Heart left ventricle (tissue), 16 donors: ENCODE data around the gene ADORA3. TPM values are rescaled to one million over a fixed set of nuclear protein-coding genes. Genes with fewer than 3 reads are reported as not detected.
"Not testable (repeated sequence)": the region's sequence is repeated elsewhere in the genome, so short reads cannot be mapped to it uniquely, and the experiment has no call there.

Experiments
- ATAC-seq, 4 donors: fragments of 200-7000 bp; cut with Tn5 transposase; one replicate each; pipeline ENCODE4 v1.9.1; 2020 to 2022; ENCODE audit warnings: moderate library complexity in 4 of 4, mild to moderate bottlenecking in 3 of 4, moderate number of reproducible peaks in 1 of 4
- DNase-seq, 5 donors: peaks; one replicate each; pipeline ENCODE4 v3.0.0-alpha.2; 2020
- H3K27ac ChIP-seq, 12 donors: fragments of 200-600 bp; sonication (generic) in 4 of 12; one replicate each; pipeline versions ENCODE4 v1.5.0 to v1.8.0; 2016 to 2022; ENCODE audit warnings: mild to moderate bottlenecking in 2 of 12
- H3K27me3 ChIP-seq, 9 donors: fragments of 200-600 bp; sonication (generic) in 2 of 9; one replicate each; pipeline versions ENCODE4 v1.5.1 to v1.8.0; 2016 to 2022; ENCODE audit warnings: mild to moderate bottlenecking in 3 of 9
- H3K36me3 ChIP-seq, 9 donors: fragments of 200-600 bp; sonication (generic) in 2 of 9; one replicate each; pipeline versions ENCODE4 v1.5.0 to v1.8.0; 2018 to 2022; ENCODE audit warnings: mild to moderate bottlenecking in 2 of 9
- H3K4me1 ChIP-seq, 12 donors: fragments of 200-600 bp; sonication (generic) in 4 of 12; one replicate each; pipeline versions ENCODE4 v1.5.0 to v1.8.0; 2016 to 2022; ENCODE audit warnings: mild to moderate bottlenecking in 3 of 12
- H3K4me3 ChIP-seq, 12 donors: fragments of 200-600 bp; sonication (generic) in 4 of 12; one replicate each; pipeline versions ENCODE4 v1.5.0 to v1.8.0; 2017 to 2022; ENCODE audit warnings: mild to moderate bottlenecking in 9 of 12, moderate library complexity in 4 of 12
- H3K9me3 ChIP-seq, 12 donors: fragments of 200-600 bp; sonication (generic) in 4 of 12; one replicate each; pipeline versions ENCODE4 v1.5.0 to v1.8.0; 2016 to 2022; ENCODE audit warnings: mild to moderate bottlenecking in 1 of 12
- POLR2A ChIP-seq, 2 donors: fragments of 450-650 bp; IDR thresholded peaks; one replicate each; pipeline ENCODE4 v1.6.1; 2017; ENCODE audit warnings: antibody characterized with exemption in 2 of 2, mild to moderate bottlenecking in 2 of 2, moderate library complexity in 2 of 2
- WGBS, 4 donors: extraction: QIAGEN DNeasy Blood & Tissue Kit in 2 of 4; methylation state at CpG; one replicate each; pipeline versions ENCODE4 v1.1.5 to v1.1.7; 2013 to 2018; 5-methylcytosine and 5-hydroxymethylcytosine counted together
- intact Hi-C, 10 donors: fragments of 100-400 bp; cut with DNase I; formaldehyde crosslinking; loops; one replicate each; pipeline versions ENCODE4 v1.11.1 to v1.14.2; 2022
- long read RNA-seq, 3 donors: library from polyadenylated mRNA; unstranded; transcript quantifications; one replicate each; pipeline ENCODE4 v2.0.0, GENCODE V29; 2020 to 2021
- polyA plus RNA-seq, 2 donors: library from polyadenylated mRNA; stranded (reverse); fragments of 200-250 nt; gene quantifications; one replicate each; pipeline ENCODE4 v1.2.3, GENCODE V29; 2013
- total RNA-seq, 9 donors: library from RNA; depleted of rRNA in 2 of 9; stranded (reverse); fragments of >200 nt in 2 of 9; fragmentation: NEBNext Ultra II Directional in 3 of 9; extraction: Animal tissue kit (Norgen Biotek cat#: 25700) in 3 of 9; gene quantifications; one replicate each; pipeline versions ENCODE4 v1.1.0 to v1.2.4, GENCODE V29; 2016 to 2023
- TF ChIP-seq, protein P1 (sequence below), 12 donors: fragments of 200-600 bp; sonication (generic) in 4 of 12; IDR thresholded peaks; one replicate each; pipeline versions ENCODE4 v1.5.0 to v1.8.0; 2018 to 2022; ENCODE audit warnings: antibody characterized with exemption in 12 of 12, mild to moderate bottlenecking in 5 of 12
- donor health status: ischemic (EF 13 %, LVEDD 7.1; RV severe dilation, severe dysfunction).
- donor health status: healthy with polysubstance abuse.
- donor health status: DM: no; HTN: yes; CAD: no.
- donor health status: DM: no; HTN: no; CAD: no.
- donor health status: ischemic (EF 25% LVEDD 6.9; RV normal size, moderate dysfunction).
- donor health status: ischemic (EF 25% LVEDD 5.7; RV mildly dilated, moderate dysfunction).
- donor health status: healthy.
- donor health status: DM: yes; HTN: yes; CAD: no.
- donor health status: ischemic (EF 35%, LVEDD 5.7; RV mildly dilated, moderate dysfunction).
- donor health status: nonischemic (EF 11% LVEDD 7.7; RV severe dilation, severe dysfunction).
- donor health status: DM: yes; HTN: yes; CAD: no.
- donor health status: PGD.
- donor health status: ischemic (EF 29% LVEDD 5.4; RV normal size, mild dysfunction).
- donor health status: nonischemic (EF 23%, LVEDD 6.1; RV moderate dilation, normal function).

The ADORA3 gene
- total RNA-seq = 1 to 10 TPM in 7 of 9 donors, under 1 TPM in 2; 0.12 to 6.2 (median 2.2) TPM
- 1 to 10 TPM; 1.2 to 1.5 TPM for polyA plus RNA-seq
- long read RNA-seq, donor 1 = 0 reads
- long read RNA-seq, donor 2, partial matches to known transcripts = 0 of 1 reads
- long read RNA-seq, donor 2, other reads (novel, unspliced or antisense) = 1 of 1 reads
- long read RNA-seq, donor 3, partial matches to known transcripts = 0 of 2 reads
- long read RNA-seq, donor 3, other reads (novel, unspliced or antisense) = 0 of 2 reads

DNA sequence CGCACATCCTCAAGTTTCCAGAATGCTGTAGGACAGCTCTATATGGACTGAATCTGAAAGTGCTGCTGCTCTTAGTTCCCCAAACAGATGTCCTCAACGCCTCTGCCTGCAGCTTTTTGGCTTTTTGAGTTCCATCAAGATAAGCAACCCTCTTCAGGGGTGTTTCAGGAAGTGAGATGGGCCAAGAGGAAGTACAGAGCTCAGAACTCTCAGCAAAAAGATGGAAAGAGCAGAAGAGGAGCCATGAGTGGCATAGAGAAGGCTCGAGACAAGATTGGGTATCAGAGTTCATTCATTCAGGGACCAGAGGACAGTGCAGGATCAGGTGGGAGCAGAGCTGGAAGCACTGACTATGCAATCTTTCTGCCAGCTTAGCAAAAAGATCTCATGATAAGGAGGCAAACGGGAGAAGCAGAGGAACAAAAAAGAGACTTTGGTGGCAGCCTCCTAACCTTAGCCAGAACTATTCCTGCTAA, at the start of gene ADORA3, which contains the start of gene TMIGD3:
TSS of gene ADORA3 (minus strand) at position 49 of the 476 bp plus-strand sequence. CDS start 279 bp downstream, outside the sequence.
TSS of gene TMIGD3 (minus strand) at position 49 of the 476 bp plus-strand sequence. CDS start 279 bp downstream, outside the sequence.
- peak within 1 kb of the TSS in 2 of 12 donors; percentile 10 to 99 for H3K27ac ChIP-seq
- no peaks in the 10 kb centered on the region for H3K9me3 ChIP-seq
- peaks cover 0 to 87% (median 16%) of the 10 kb centered on the region in 12 donors for H3K4me1 ChIP-seq
- H3K4me3 ChIP-seq = peak within 1 kb of the TSS in 2 of 12 donors; percentile 18 to 39
- DNase-seq (no peak), ATAC-seq (peak in 1 of 4 donors; percentile 3)
- TF ChIP-seq, protein P1, sequence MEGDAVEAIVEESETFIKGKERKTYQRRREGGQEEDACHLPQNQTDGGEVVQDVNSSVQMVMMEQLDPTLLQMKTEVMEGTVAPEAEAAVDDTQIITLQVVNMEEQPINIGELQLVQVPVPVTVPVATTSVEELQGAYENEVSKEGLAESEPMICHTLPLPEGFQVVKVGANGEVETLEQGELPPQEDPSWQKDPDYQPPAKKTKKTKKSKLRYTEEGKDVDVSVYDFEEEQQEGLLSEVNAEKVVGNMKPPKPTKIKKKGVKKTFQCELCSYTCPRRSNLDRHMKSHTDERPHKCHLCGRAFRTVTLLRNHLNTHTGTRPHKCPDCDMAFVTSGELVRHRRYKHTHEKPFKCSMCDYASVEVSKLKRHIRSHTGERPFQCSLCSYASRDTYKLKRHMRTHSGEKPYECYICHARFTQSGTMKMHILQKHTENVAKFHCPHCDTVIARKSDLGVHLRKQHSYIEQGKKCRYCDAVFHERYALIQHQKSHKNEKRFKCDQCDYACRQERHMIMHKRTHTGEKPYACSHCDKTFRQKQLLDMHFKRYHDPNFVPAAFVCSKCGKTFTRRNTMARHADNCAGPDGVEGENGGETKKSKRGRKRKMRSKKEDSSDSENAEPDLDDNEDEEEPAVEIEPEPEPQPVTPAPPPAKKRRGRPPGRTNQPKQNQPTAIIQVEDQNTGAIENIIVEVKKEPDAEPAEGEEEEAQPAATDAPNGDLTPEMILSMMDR (IDR thresholded peaks at IDR 0.05) = no peak
- no peak for TF ChIP-seq POLR2A (IDR thresholded peaks at IDR 0.05)
- intact Hi-C loops = no loop called here
- 60 to 65% (median 63%) methylated on average over 4 of the region's 4 CpGs for WGBS, 4 donors
- no peaks in the 10 kb centered on the region for H3K27me3 ChIP-seq
- H3K36me3 ChIP-seq = peaks cover 0 to 6% (median 0%) of the 10 kb centered on the region in 9 donors

DNA sequence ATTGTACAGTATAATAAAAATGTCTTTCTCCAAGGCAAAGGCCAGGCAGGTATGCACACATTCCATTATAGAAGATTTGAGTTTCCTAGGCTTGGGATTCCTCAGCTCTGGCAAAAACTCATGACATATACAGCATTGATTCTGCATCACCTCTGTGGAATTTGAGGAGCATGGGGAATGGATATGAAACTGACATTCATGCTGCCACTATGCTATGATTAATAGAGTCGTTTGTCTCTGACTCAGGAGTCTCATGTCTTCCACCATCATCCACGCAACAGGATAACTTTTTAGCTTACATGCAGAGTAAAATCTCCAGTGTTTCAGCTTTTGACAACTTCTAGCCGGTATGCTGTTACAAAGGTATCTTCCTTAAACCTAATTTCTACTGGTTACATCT, 49.8 kb upstream of the ADORA3 start:
- Histone ChIP-seq H3K9me3 (no peaks in the 10 kb centered on the region), H3K27me3 (no peaks in the 10 kb centered on the region), H3K36me3 (no peaks in the 10 kb centered on the region), H3K27ac (no peak overlapping the region), H3K4me1 (no peaks in the 10 kb centered on the region), H3K4me3 (no peak overlapping the region)
- intact Hi-C loops = no loop called here
- DNase-seq = no peak
- WGBS, 4 donors = 82 to 88% (median 84%) methylated on average over 3 of the region's 3 CpGs
- no peak for TF ChIP-seq POLR2A (IDR thresholded peaks at IDR 0.05)
- TF ChIP-seq, protein P1 (IDR thresholded peaks at IDR 0.05) = no peak
- ATAC-seq = no peak

GRCh38 chr1:111552587-111552986, 49.2 kb upstream of the ADORA3 start:
- intact Hi-C loops = no loop called here
- Histone ChIP-seq H3K27me3 (no peaks in the 10 kb centered on the region), H3K9me3 (no peaks in the 10 kb centered on the region), H3K27ac (no peak overlapping the region), H3K4me3 (no peak overlapping the region), H3K36me3 (no peaks in the 10 kb centered on the region), H3K4me1 (no peaks in the 10 kb centered on the region)
- TF ChIP-seq, protein P1 (IDR thresholded peaks at IDR 0.05) = no peak
- TF ChIP-seq POLR2A (IDR thresholded peaks at IDR 0.05) = no peak
- DNase-seq (no peak), ATAC-seq (no peak)

GRCh38 chr1:111551623-111552411, 48.4 kb upstream of the ADORA3 start:
- no peak for TF ChIP-seq POLR2A (IDR thresholded peaks at IDR 0.05)
- TF ChIP-seq, protein P1 (IDR thresholded peaks at IDR 0.05) = no peak
- Histone ChIP-seq H3K4me1 (no peaks in the 10 kb centered on the region), H3K4me3 (no peak overlapping the region), H3K27me3 (no peaks in the 10 kb centered on the region), H3K9me3 (no peaks in the 10 kb centered on the region), H3K27ac (no peak overlapping the region), H3K36me3 (no peaks in the 10 kb centered on the region)
- intact Hi-C loops = no loop called here
- ATAC-seq (no peak), DNase-seq (no peak)
- WGBS, 4 donors = 74 to 86% (median 79%) methylated on average over 8 of the region's 8 CpGs

DNA sequence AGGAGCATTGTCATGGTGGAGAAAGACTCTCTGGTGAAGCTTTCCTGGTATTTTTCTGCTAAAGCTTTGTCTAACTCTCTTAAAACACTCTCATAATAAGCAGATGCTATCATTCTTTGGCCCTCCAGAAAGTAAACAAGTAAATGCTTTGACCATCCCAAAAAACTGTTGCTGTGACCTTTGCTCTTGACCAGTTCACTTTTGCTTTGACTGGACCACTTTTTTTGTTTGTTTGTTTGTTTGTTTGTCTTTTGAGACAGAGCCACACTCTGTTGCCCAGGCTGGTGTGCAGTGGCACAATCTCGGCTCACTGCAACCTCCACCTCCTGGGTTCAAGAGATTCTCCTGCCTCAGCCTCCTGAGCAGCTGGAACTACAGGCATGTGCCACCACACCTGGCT, 44.4 kb upstream of the ADORA3 start:
- intact Hi-C loops, H3K27ac ChIP-seq, ATAC-seq, H3K9me3 ChIP-seq, H3K4me1 ChIP-seq, H3K27me3 ChIP-seq, H3K4me3 ChIP-seq, H3K36me3 ChIP-seq, DNase-seq: not testable (repeated sequence)
- 91 to 97% (median 92%) methylated on average over 1 of the region's 1 CpG for WGBS, 4 donors
